H1 (cell line): Measurements from ENCODE around the gene RFLNA. TPM values are rescaled to one million over a fixed set of nuclear protein-coding genes. Genes with fewer than 3 reads are reported as not detected.

Source experiments
- CHD2 ChIP-seq: IDR thresholded peaks from 2 replicates; pipeline ENCODE4 v1.6.1; 2012; ENCODE audit warnings: low read length, improper control_type of control experiment
- HDAC6 ChIP-seq: IDR thresholded peaks from one replicate; pipeline ENCODE4 v1.7.1; 2012; ENCODE audit warnings: low read depth, mild to moderate bottlenecking, inconsistent platforms, low read length, moderate library complexity
- KDM4A ChIP-seq: IDR thresholded peaks from one replicate; pipeline ENCODE4 v1.7.1; 2012; ENCODE audit warnings: low read depth, mild to moderate bottlenecking, moderate library complexity, low read length, inconsistent platforms; ENCODE audit not compliant: severe bottlenecking
- KDM5A ChIP-seq: fragments of 200-600 bp; IDR thresholded peaks from 2 replicates; pipeline ENCODE4 v1.7.1; 2012; ENCODE audit warnings: mild to moderate bottlenecking, low read length, inconsistent platforms, mixed read lengths
- MAFK ChIP-seq: IDR thresholded peaks from 2 replicates; pipeline ENCODE4 v1.6.1; 2012; ENCODE audit warnings: low read depth, mild to moderate bottlenecking, improper control_type of control experiment, low read length
- NRF1 ChIP-seq: IDR thresholded peaks from 2 replicates; pipeline ENCODE4 v1.6.1; 2011; ENCODE audit warnings: mild to moderate bottlenecking, low read depth, low read length, improper control_type of control experiment
- SP4 ChIP-seq: IDR thresholded peaks from 2 replicates; pipeline ENCODE4 v1.6.1; 2012; ENCODE audit warnings: low read length, inconsistent platforms
- polyA plus RNA-seq, 7 experiments: library from polyadenylated mRNA; depleted of rRNA in 3 of 7; stranded (reverse) in 5 of 7; unstranded in 2 of 7; fragments of >200 nt in 5 of 7; fragments of 200-250 nt in 2 of 7; gene quantifications; 1 replicate in 5 of 7; 2 replicates in 1 of 7; 4 replicates in 1 of 7; pipeline versions ENCODE4 v1.2.1 to v1.2.3, GENCODE V29; 2011 to 2013; ENCODE audit warnings: missing spikeins in 2 of 7, mixed read lengths in 2 of 7
- total RNA-seq: library from RNA; stranded (reverse); fragmentation: NEBNext Ultra II Directional; extraction: Animal tissue kit (Norgen Biotek cat#: 25700); gene quantifications from 2 replicates; pipeline ENCODE4 v1.2.1, GENCODE V29; 2021
- TF ChIP-seq, protein P1 (sequence below): fragments of 300-600 bp; sonication (generic); IDR thresholded peaks from 2 replicates; pipeline ENCODE4 v1.7.1; 2012; ENCODE audit warnings: low read length, moderate library complexity, mild to moderate bottlenecking, inconsistent platforms; ENCODE audit not compliant: insufficient replicate concordance
- TF ChIP-seq, protein P2 (sequence below), 3 experiments: IDR thresholded peaks; 1 replicate in 2 of 3; 2 replicates in 1 of 3; pipeline versions ENCODE4 v1.5.1 to v1.6.1; 2011; ENCODE audit warnings: low read length in 3 of 3, mild to moderate bottlenecking in 3 of 3, inconsistent platforms in 2 of 3, low read depth in 1 of 3, moderate library complexity in 1 of 3; ENCODE audit not compliant: insufficient read depth in 1 of 3; ENCODE audit errors: control extremely low read depth in 1 of 3

Gene RFLNA
- total and polyA plus RNA-seq, 2 of the 8 experiments (the other 6 are each of a cell fraction or from before 2014, with no cell fraction given), result 6.4 to 6.6 TPM

DNA sequence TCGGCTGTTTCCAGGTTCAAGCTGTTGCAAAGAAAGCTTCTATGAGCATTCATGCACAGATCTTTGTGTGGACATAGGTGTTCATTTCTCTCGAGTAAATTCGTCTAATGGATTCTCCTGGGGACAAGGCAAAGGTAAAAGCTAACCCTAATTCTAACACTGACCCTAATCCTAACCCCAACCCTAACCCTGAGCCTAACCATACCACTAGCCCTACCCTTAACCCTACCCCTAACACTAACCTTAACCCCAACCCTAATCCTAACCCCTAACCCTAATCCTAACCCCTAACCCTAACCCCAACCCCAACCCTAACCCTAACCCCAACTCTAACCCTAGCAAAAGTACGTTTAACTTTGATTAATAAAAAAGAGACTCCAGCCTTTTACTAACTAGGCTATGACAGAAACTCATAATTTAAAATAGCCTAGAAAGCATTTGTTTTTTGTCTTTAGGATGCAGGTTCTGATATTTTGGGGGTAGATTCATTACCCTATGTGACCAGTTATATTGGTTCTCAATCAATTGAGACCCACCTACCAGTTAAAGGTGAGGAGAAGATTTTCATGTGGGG is 27.6 kb upstream of the RFLNA start (continued):
- TF ChIP-seq, protein P1, sequence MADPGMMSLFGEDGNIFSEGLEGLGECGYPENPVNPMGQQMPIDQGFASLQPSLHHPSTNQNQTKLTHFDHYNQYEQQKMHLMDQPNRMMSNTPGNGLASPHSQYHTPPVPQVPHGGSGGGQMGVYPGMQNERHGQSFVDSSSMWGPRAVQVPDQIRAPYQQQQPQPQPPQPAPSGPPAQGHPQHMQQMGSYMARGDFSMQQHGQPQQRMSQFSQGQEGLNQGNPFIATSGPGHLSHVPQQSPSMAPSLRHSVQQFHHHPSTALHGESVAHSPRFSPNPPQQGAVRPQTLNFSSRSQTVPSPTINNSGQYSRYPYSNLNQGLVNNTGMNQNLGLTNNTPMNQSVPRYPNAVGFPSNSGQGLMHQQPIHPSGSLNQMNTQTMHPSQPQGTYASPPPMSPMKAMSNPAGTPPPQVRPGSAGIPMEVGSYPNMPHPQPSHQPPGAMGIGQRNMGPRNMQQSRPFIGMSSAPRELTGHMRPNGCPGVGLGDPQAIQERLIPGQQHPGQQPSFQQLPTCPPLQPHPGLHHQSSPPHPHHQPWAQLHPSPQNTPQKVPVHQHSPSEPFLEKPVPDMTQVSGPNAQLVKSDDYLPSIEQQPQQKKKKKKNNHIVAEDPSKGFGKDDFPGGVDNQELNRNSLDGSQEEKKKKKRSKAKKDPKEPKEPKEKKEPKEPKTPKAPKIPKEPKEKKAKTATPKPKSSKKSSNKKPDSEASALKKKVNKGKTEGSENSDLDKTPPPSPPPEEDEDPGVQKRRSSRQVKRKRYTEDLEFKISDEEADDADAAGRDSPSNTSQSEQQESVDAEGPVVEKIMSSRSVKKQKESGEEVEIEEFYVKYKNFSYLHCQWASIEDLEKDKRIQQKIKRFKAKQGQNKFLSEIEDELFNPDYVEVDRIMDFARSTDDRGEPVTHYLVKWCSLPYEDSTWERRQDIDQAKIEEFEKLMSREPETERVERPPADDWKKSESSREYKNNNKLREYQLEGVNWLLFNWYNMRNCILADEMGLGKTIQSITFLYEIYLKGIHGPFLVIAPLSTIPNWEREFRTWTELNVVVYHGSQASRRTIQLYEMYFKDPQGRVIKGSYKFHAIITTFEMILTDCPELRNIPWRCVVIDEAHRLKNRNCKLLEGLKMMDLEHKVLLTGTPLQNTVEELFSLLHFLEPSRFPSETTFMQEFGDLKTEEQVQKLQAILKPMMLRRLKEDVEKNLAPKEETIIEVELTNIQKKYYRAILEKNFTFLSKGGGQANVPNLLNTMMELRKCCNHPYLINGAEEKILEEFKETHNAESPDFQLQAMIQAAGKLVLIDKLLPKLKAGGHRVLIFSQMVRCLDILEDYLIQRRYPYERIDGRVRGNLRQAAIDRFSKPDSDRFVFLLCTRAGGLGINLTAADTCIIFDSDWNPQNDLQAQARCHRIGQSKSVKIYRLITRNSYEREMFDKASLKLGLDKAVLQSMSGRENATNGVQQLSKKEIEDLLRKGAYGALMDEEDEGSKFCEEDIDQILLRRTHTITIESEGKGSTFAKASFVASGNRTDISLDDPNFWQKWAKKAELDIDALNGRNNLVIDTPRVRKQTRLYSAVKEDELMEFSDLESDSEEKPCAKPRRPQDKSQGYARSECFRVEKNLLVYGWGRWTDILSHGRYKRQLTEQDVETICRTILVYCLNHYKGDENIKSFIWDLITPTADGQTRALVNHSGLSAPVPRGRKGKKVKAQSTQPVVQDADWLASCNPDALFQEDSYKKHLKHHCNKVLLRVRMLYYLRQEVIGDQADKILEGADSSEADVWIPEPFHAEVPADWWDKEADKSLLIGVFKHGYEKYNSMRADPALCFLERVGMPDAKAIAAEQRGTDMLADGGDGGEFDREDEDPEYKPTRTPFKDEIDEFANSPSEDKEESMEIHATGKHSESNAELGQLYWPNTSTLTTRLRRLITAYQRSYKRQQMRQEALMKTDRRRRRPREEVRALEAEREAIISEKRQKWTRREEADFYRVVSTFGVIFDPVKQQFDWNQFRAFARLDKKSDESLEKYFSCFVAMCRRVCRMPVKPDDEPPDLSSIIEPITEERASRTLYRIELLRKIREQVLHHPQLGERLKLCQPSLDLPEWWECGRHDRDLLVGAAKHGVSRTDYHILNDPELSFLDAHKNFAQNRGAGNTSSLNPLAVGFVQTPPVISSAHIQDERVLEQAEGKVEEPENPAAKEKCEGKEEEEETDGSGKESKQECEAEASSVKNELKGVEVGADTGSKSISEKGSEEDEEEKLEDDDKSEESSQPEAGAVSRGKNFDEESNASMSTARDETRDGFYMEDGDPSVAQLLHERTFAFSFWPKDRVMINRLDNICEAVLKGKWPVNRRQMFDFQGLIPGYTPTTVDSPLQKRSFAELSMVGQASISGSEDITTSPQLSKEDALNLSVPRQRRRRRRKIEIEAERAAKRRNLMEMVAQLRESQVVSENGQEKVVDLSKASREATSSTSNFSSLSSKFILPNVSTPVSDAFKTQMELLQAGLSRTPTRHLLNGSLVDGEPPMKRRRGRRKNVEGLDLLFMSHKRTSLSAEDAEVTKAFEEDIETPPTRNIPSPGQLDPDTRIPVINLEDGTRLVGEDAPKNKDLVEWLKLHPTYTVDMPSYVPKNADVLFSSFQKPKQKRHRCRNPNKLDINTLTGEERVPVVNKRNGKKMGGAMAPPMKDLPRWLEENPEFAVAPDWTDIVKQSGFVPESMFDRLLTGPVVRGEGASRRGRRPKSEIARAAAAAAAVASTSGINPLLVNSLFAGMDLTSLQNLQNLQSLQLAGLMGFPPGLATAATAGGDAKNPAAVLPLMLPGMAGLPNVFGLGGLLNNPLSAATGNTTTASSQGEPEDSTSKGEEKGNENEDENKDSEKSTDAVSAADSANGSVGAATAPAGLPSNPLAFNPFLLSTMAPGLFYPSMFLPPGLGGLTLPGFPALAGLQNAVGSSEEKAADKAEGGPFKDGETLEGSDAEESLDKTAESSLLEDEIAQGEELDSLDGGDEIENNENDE, result no peak
- TF ChIP-seq NRF1, result no peak
- TF ChIP-seq, protein P2, sequence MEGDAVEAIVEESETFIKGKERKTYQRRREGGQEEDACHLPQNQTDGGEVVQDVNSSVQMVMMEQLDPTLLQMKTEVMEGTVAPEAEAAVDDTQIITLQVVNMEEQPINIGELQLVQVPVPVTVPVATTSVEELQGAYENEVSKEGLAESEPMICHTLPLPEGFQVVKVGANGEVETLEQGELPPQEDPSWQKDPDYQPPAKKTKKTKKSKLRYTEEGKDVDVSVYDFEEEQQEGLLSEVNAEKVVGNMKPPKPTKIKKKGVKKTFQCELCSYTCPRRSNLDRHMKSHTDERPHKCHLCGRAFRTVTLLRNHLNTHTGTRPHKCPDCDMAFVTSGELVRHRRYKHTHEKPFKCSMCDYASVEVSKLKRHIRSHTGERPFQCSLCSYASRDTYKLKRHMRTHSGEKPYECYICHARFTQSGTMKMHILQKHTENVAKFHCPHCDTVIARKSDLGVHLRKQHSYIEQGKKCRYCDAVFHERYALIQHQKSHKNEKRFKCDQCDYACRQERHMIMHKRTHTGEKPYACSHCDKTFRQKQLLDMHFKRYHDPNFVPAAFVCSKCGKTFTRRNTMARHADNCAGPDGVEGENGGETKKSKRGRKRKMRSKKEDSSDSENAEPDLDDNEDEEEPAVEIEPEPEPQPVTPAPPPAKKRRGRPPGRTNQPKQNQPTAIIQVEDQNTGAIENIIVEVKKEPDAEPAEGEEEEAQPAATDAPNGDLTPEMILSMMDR (IDR thresholded peaks at IDR 0.05; ENCODE audit: control extremely low read depth in 1 of 3, insufficient read depth in 1 of 3, low read depth in 1 of 3, low read length in 3 of 3), result no peak
- TF ChIP-seq CHD2, result no peak
- TF ChIP-seq MAFK, result no peak
- TF ChIP-seq SP4, result no peak
- TF ChIP-seq KDM4A, result no peak
- TF ChIP-seq KDM5A, result no peak
- TF ChIP-seq HDAC6, result no peak
